PFSK-1 (cell line): ENCODE data around the gene RICTOR.

Experiments used
- FOXP2 ChIP-seq: optimal IDR thresholded peaks from 2 replicates; pipeline ENCODE3; 2011; ENCODE audit warnings: borderline replicate concordance, control low read depth, inconsistent platforms; ENCODE audit not compliant: insufficient read depth; ENCODE audit errors: extremely low read length, extremely low read depth
- POLR2AphosphoS5 ChIP-seq: IDR thresholded peaks from 2 replicates; pipeline ENCODE4 v1.6.1; 2012; ENCODE audit warnings: low read depth, mild to moderate bottlenecking, control low read depth, low read length, moderate library complexity
- REST ChIP-seq, 2 experiments: IDR thresholded peaks; 2 replicates each; pipeline versions ENCODE4 v1.6.1 to v1.8.0; 2011 to 2012; ENCODE audit warnings: low read depth in 2 of 2, low read length in 2 of 2, control low read depth in 1 of 2, inconsistent platforms in 1 of 2, mild to moderate bottlenecking in 1 of 2, moderate library complexity in 1 of 2; ENCODE audit not compliant: insufficient read depth in 1 of 2
- SIN3A ChIP-seq: IDR thresholded peaks from 2 replicates; pipeline ENCODE4 v1.6.1; 2012; ENCODE audit warnings: mild to moderate bottlenecking, low read length, moderate library complexity, borderline replicate concordance; ENCODE audit not compliant: insufficient read depth
- TAF1 ChIP-seq: IDR thresholded peaks from 2 replicates; pipeline ENCODE4 v1.6.1; 2012; ENCODE audit warnings: low read length, control low read depth, borderline replicate concordance; ENCODE audit not compliant: insufficient read depth

GRCh38 chr5:38961691-38962090 is 112.5 kb downstream of the RICTOR start:
- TF ChIP-seq TAF1 (no peak), POLR2AphosphoS5 (no peak), REST (IDR thresholded peaks at IDR 0.05; ENCODE audit: insufficient read depth in 1 of 2, low read depth in 2 of 2, low read length in 2 of 2) (no peak), SIN3A (no peak), FOXP2 (no peak)
